Stomach (tissue), 4 donors: ENCODE results near the gene DISC1.

Experiments used
- CTCF ChIP-seq, 7 experiments: fragments of 450-650 bp in 4 of 7; fragments of 200-600 bp in 3 of 7; sonication (generic) in 3 of 7; IDR thresholded peaks; one replicate each; pipeline ENCODE4 v1.5.1; 2016 to 2019; ENCODE audit warnings: antibody characterized with exemption in 7 of 7, control low read depth in 2 of 7, mild to moderate bottlenecking in 1 of 7
- EP300 ChIP-seq: sonication (generic); formaldehyde crosslinking; IDR thresholded peaks from one replicate; pipeline ENCODE4 v1.6.1; 2017; ENCODE audit warnings: antibody characterized with exemption
- POLR2A ChIP-seq, 4 donors: fragments of 450-650 bp; IDR thresholded peaks; one replicate each; pipeline ENCODE4 v1.6.1; 2016; ENCODE audit warnings: antibody characterized with exemption in 4 of 4, control low read depth in 2 of 4, mild to moderate bottlenecking in 1 of 4, moderate library complexity in 1 of 4
- POLR2AphosphoS5 ChIP-seq, 3 donors: sonication (generic); formaldehyde crosslinking; IDR thresholded peaks; one replicate each; pipeline ENCODE4 v1.6.1; 2016; ENCODE audit warnings: antibody characterized with exemption in 3 of 3

DNA sequence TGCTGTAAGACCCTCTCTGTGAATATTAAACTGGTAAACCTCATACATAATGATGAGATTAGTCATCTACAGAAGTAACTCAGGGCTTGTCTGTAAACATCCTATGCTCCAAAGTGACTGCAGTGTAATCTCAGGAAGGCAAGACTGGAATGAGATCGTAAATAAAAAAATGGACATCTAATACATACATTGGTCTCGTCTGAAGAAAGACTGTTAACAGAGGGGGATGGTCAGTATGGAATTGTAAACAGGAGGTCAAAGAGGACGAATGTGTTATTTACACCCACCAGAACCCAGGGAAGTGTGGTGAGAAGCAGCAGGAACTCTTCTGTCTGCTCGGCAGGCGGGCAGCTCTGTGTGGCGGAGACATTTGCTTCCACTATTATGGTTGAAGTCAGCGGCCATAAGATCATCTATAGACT is 51.4 kb downstream of the DISC1 start:
- TF ChIP-seq POLR2AphosphoS5 (IDR thresholded peaks at IDR 0.05), result no peak
- no peak for TF ChIP-seq CTCF (IDR thresholded peaks at IDR 0.05)
- no peak for TF ChIP-seq EP300
- no peak for TF ChIP-seq POLR2A (IDR thresholded peaks at IDR 0.05)
